Panc1 (cell line): ENCODE measurements around the gene TLE1. TPM values are rescaled to one million over a fixed set of nuclear protein-coding genes. Genes with fewer than 3 reads are reported as not detected.

Experiments
- ATAC-seq: fragments of 200-7000 bp; cut with Tn5 transposase; 2 replicates; pipeline ENCODE4 v1.9.1; 2020; ENCODE audit warnings: mild to moderate bottlenecking, moderate library complexity
- BruUV-seq: library from RNA; stranded (reverse); fragments of 400-500 nt; replicated peaks from 2 replicates; lab custom pipeline; 2021; lab: Mats Ljungman, UMichigan
- CTCF ChIA-PET: fragments of 300-600 bp; sonication (Branson Sonifier 250); formaldehyde crosslinking; loops from one replicate; lab custom pipeline; 2022; ENCODE audit warnings: antibody characterized with exemption; lab: Charles Lee
- POLR2A ChIA-PET: fragments of 300-600 bp; sonication (Branson Sonifier 250); formaldehyde crosslinking; loops from one replicate; lab custom pipeline; 2022; ENCODE audit warnings: antibody characterized with exemption; lab: Charles Lee
- DNase-seq: peaks from one replicate; pipeline ENCODE4 v3.0.0-alpha.2; 2010; ENCODE audit warnings: low read depth, low spot score
- H3K27ac ChIP-seq: 2 replicates; pipeline ENCODE4 v1.5.1; 2011; ENCODE audit warnings: mild to moderate bottlenecking, low read length, inconsistent platforms
- H3K27me3 ChIP-seq: fragments of 200-500 bp; sonication (Bioruptor generic); 2 replicates; pipeline ENCODE4 v1.6.0; 2014; ENCODE audit warnings: low read length, inconsistent platforms; ENCODE audit not compliant: control insufficient read depth, insufficient read depth
- H3K36me3 ChIP-seq: fragments of 200-500 bp; sonication (Bioruptor generic); 2 replicates; pipeline ENCODE4 v1.5.1; 2014; ENCODE audit warnings: inconsistent platforms, mild to moderate bottlenecking, low read length, moderate library complexity; ENCODE audit not compliant: control insufficient read depth, insufficient read depth
- H3K4me1 ChIP-seq: 2 replicates; pipeline ENCODE4 v1.5.1; 2011; ENCODE audit warnings: inconsistent platforms, mild to moderate bottlenecking, low read length, moderate library complexity; ENCODE audit not compliant: control insufficient read depth, insufficient read depth
- H3K4me3 ChIP-seq, 2 experiments: 2 replicates each; pipeline ENCODE4 v1.5.1; 2011 to 2012; ENCODE audit warnings: low read depth in 2 of 2, low read length in 2 of 2, mild to moderate bottlenecking in 2 of 2, inconsistent platforms in 1 of 2, moderate library complexity in 1 of 2
- H3K9me3 ChIP-seq: fragments of 200-500 bp; sonication (Bioruptor generic); 2 replicates; pipeline ENCODE4 v1.5.1; 2014; ENCODE audit warnings: low read depth, mild to moderate bottlenecking, inconsistent platforms, low read length, moderate library complexity; ENCODE audit not compliant: control insufficient read depth, insufficient read depth
- POLR2AphosphoS5 ChIP-seq: IDR thresholded peaks from 2 replicates; pipeline ENCODE4 v1.6.1; 2012; ENCODE audit warnings: mild to moderate bottlenecking, low read depth, low read length, moderate library complexity
- SIN3A ChIP-seq: IDR thresholded peaks from 2 replicates; pipeline ENCODE4 v1.6.1; 2012; ENCODE audit warnings: low read depth, mild to moderate bottlenecking, low read length, moderate library complexity, borderline replicate concordance; ENCODE audit not compliant: insufficient read depth
- TCF7L2 ChIP-seq: IDR thresholded peaks from 2 replicates; pipeline ENCODE4 v1.6.1; 2011; ENCODE audit warnings: mild to moderate bottlenecking, low read depth, low read length, inconsistent platforms
- in situ Hi-C: cut with HindIII; loops from 2 replicates; pipeline ENCODE4 v1.10.0; 2016; ENCODE audit warnings: low sequenced_read_pairs, low pct_unique_long_range_greater_than_20kb
- intact Hi-C: fragments of 100-400 bp; cut with micrococcal nuclease; formaldehyde crosslinking; loops from one replicate; pipeline ENCODE4 v1.10.0; 2022; ENCODE audit not compliant: unreplicated experiment
- total RNA-seq: library from RNA; stranded (reverse); gene quantifications from one replicate; pipeline ENCODE4 v1.2.1, GENCODE V29; 2021; ENCODE audit not compliant: unreplicated experiment
- TF ChIP-seq, protein P1 (sequence below): fragments of 450-650 bp; IDR thresholded peaks from 2 replicates; pipeline ENCODE4 v1.5.1; 2017; ENCODE audit warnings: mild to moderate bottlenecking
- TF ChIP-seq, protein P2 (sequence below), 2 experiments: IDR thresholded peaks; 2 replicates each; pipeline ENCODE4 v1.6.1; 2011 to 2012; ENCODE audit warnings: low read depth in 2 of 2, control low read depth in 1 of 2, low read length in 1 of 2, mild to moderate bottlenecking in 1 of 2, moderate library complexity in 1 of 2; ENCODE audit not compliant: insufficient read depth in 1 of 2

The TLE1 gene
- total RNA-seq, 1 experiment from 2014 or later: 12.9 TPM

- in situ Hi-C loops: no loop called here
- ChIA-PET POLR2A (no interaction called here), CTCF (no interaction called here)
- DNase-seq (no peak), ATAC-seq (no peak)
- no peak overlapping the region for H3K27ac ChIP-seq
- no TSS peak for BruUV-seq
- no peaks in the 10 kb centered on the region for H3K4me1 ChIP-seq
- no peaks in the 10 kb centered on the region for H3K9me3 ChIP-seq
- intact Hi-C loops: no loop called here
- no peaks in the 10 kb centered on the region for H3K36me3 ChIP-seq
- TF ChIP-seq, protein P1, sequence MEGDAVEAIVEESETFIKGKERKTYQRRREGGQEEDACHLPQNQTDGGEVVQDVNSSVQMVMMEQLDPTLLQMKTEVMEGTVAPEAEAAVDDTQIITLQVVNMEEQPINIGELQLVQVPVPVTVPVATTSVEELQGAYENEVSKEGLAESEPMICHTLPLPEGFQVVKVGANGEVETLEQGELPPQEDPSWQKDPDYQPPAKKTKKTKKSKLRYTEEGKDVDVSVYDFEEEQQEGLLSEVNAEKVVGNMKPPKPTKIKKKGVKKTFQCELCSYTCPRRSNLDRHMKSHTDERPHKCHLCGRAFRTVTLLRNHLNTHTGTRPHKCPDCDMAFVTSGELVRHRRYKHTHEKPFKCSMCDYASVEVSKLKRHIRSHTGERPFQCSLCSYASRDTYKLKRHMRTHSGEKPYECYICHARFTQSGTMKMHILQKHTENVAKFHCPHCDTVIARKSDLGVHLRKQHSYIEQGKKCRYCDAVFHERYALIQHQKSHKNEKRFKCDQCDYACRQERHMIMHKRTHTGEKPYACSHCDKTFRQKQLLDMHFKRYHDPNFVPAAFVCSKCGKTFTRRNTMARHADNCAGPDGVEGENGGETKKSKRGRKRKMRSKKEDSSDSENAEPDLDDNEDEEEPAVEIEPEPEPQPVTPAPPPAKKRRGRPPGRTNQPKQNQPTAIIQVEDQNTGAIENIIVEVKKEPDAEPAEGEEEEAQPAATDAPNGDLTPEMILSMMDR: no peak
- TF ChIP-seq POLR2AphosphoS5 (no peak), TCF7L2 (no peak), SIN3A (no peak)
- TF ChIP-seq, protein P2, sequence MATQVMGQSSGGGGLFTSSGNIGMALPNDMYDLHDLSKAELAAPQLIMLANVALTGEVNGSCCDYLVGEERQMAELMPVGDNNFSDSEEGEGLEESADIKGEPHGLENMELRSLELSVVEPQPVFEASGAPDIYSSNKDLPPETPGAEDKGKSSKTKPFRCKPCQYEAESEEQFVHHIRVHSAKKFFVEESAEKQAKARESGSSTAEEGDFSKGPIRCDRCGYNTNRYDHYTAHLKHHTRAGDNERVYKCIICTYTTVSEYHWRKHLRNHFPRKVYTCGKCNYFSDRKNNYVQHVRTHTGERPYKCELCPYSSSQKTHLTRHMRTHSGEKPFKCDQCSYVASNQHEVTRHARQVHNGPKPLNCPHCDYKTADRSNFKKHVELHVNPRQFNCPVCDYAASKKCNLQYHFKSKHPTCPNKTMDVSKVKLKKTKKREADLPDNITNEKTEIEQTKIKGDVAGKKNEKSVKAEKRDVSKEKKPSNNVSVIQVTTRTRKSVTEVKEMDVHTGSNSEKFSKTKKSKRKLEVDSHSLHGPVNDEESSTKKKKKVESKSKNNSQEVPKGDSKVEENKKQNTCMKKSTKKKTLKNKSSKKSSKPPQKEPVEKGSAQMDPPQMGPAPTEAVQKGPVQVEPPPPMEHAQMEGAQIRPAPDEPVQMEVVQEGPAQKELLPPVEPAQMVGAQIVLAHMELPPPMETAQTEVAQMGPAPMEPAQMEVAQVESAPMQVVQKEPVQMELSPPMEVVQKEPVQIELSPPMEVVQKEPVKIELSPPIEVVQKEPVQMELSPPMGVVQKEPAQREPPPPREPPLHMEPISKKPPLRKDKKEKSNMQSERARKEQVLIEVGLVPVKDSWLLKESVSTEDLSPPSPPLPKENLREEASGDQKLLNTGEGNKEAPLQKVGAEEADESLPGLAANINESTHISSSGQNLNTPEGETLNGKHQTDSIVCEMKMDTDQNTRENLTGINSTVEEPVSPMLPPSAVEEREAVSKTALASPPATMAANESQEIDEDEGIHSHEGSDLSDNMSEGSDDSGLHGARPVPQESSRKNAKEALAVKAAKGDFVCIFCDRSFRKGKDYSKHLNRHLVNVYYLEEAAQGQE (IDR thresholded peaks at IDR 0.05; ENCODE audit: insufficient read depth in 1 of 2, low read depth in 2 of 2, low read length in 1 of 2): no peak
- no peak overlapping the region for H3K4me3 ChIP-seq
- no peaks in the 10 kb centered on the region for H3K27me3 ChIP-seq
These were observed 86.3 kb downstream of the TLE1 start for GRCh38 chr9:81602887-81603680.

- POLR2A ChIA-PET: no interaction called here
- Histone ChIP-seq H3K36me3 (no peaks in the 10 kb centered on the region), H3K4me1 (no peaks in the 10 kb centered on the region), H3K4me3 (no peak overlapping the region), H3K27ac (no peak overlapping the region), H3K9me3 (no peaks in the 10 kb centered on the region), H3K27me3 (no peaks in the 10 kb centered on the region)
- intact Hi-C loops: no loop called here
- CTCF ChIA-PET: no interaction called here
- in situ Hi-C loops: no loop called here
- BruUV-seq: no TSS peak
- TF ChIP-seq SIN3A: no peak
- TF ChIP-seq, protein P2 (IDR thresholded peaks at IDR 0.05; ENCODE audit: insufficient read depth in 1 of 2, low read depth in 2 of 2, low read length in 1 of 2): no peak
- TF ChIP-seq TCF7L2: no peak
- TF ChIP-seq, protein P1: no peak
- no peak for TF ChIP-seq POLR2AphosphoS5
- no peak for DNase-seq
- ATAC-seq: no peak
These were observed 87.4 kb downstream of the TLE1 start for GRCh38 chr9:81601639-81602623.
